Astrocyte (in vitro differentiated cells and primary cell): ENCODE results near the gene CTH. TPM values are rescaled to one million over a fixed set of nuclear protein-coding genes. Genes with fewer than 3 reads are reported as not detected.
A peak's percentile ranks its signal among the peaks of the same experiment; 100 is the strongest.

Source experiments
- DNase-seq: peaks from one replicate; pipeline ENCODE4 v3.0.0-alpha.2; 2010; ENCODE audit warnings: low read depth
- FAIRE-seq: peaks from 2 replicates; lab custom pipeline; 2011; peaks lifted over from hg19 to GRCh38; lab: Jason Lieb, UNC
- H2AFZ ChIP-seq: 2 replicates; pipeline ENCODE4 v1.6.0; 2012; ENCODE audit warnings: low read depth, low read length, inconsistent platforms
- H3K27ac ChIP-seq: 2 replicates; pipeline ENCODE4 v1.5.1; 2011; ENCODE audit warnings: low read depth, low read length, inconsistent platforms
- H3K27me3 ChIP-seq: 2 replicates; pipeline ENCODE4 v1.6.0; 2011; ENCODE audit warnings: low read length, inconsistent platforms; ENCODE audit not compliant: insufficient read depth
- H3K36me3 ChIP-seq: 2 replicates; pipeline ENCODE4 v1.5.1; 2011; ENCODE audit warnings: low read length, inconsistent platforms; ENCODE audit not compliant: insufficient read depth
- H3K4me1 ChIP-seq: 2 replicates; pipeline ENCODE4 v1.5.1; 2011; ENCODE audit warnings: low read length, inconsistent platforms; ENCODE audit not compliant: insufficient read depth
- H3K4me2 ChIP-seq: 2 replicates; pipeline ENCODE4 v1.6.0; 2012; ENCODE audit warnings: low read length, inconsistent platforms
- H3K4me3 ChIP-seq: 2 replicates; pipeline ENCODE4 v1.5.1; 2011; ENCODE audit warnings: low read depth, mild to moderate bottlenecking, low read length, inconsistent platforms; ENCODE audit not compliant: insufficient read depth
- H3K79me2 ChIP-seq: 2 replicates; pipeline ENCODE4 v1.6.0; 2012; ENCODE audit warnings: mild to moderate bottlenecking, low read length, inconsistent platforms; ENCODE audit not compliant: insufficient read depth
- H3K9ac ChIP-seq: 2 replicates; pipeline ENCODE4 v1.6.0; 2012; ENCODE audit warnings: mild to moderate bottlenecking, low read length, inconsistent platforms
- H3K9me3 ChIP-seq: 2 replicates; pipeline ENCODE4 v1.5.1; 2012; ENCODE audit warnings: low read depth, mild to moderate bottlenecking, low read length, inconsistent platforms; ENCODE audit not compliant: insufficient read depth
- H4K20me1 ChIP-seq: 2 replicates; pipeline ENCODE4 v1.6.0; 2012; ENCODE audit warnings: low read length, inconsistent platforms; ENCODE audit not compliant: insufficient read depth
- H3K27ac Mint-ChIP-seq: one replicate; pipeline ENCODE4 v1.8.0; 2021; ENCODE audit warnings: mild to moderate bottlenecking, mixed read lengths; ENCODE audit not compliant: unreplicated experiment
- H3K27me3 Mint-ChIP-seq: one replicate; pipeline ENCODE4 v1.8.0; 2021; ENCODE audit warnings: low read depth, mixed read lengths; ENCODE audit not compliant: unreplicated experiment
- H3K36me3 Mint-ChIP-seq: one replicate; pipeline ENCODE4 v1.8.0; 2021; ENCODE audit warnings: low read depth, mixed read lengths; ENCODE audit not compliant: unreplicated experiment
- H3K4me1 Mint-ChIP-seq: one replicate; pipeline ENCODE4 v1.8.0; 2021; ENCODE audit warnings: low read depth, mixed read lengths; ENCODE audit not compliant: unreplicated experiment
- H3K4me3 Mint-ChIP-seq: one replicate; pipeline ENCODE4 v1.8.0; 2021; ENCODE audit warnings: mild to moderate bottlenecking, moderate library complexity, mixed read lengths; ENCODE audit not compliant: unreplicated experiment
- H3K9me3 Mint-ChIP-seq: one replicate; pipeline ENCODE4 v1.8.0; 2021; ENCODE audit warnings: mild to moderate bottlenecking, mixed read lengths; ENCODE audit not compliant: unreplicated experiment
- EZH2 ChIP-seq: IDR thresholded peaks from 2 replicates; pipeline ENCODE4 v1.6.1; 2012; ENCODE audit warnings: mild to moderate bottlenecking, low read length, inconsistent platforms; ENCODE audit not compliant: insufficient read depth
- total RNA-seq: library from RNA; stranded (reverse); gene quantifications from 2 replicates; pipeline ENCODE4 v1.2.1, GENCODE V29; 2021
- TF ChIP-seq, protein P1 (sequence below): IDR thresholded peaks from 2 replicates; pipeline ENCODE4 v1.5.1; 2011; ENCODE audit warnings: low read depth, mild to moderate bottlenecking, inconsistent platforms, low read length, moderate library complexity; ENCODE audit not compliant: insufficient read depth

CTH gene
- total RNA-seq, 1 donor from 2014 or later = 23.7 TPM

DNA sequence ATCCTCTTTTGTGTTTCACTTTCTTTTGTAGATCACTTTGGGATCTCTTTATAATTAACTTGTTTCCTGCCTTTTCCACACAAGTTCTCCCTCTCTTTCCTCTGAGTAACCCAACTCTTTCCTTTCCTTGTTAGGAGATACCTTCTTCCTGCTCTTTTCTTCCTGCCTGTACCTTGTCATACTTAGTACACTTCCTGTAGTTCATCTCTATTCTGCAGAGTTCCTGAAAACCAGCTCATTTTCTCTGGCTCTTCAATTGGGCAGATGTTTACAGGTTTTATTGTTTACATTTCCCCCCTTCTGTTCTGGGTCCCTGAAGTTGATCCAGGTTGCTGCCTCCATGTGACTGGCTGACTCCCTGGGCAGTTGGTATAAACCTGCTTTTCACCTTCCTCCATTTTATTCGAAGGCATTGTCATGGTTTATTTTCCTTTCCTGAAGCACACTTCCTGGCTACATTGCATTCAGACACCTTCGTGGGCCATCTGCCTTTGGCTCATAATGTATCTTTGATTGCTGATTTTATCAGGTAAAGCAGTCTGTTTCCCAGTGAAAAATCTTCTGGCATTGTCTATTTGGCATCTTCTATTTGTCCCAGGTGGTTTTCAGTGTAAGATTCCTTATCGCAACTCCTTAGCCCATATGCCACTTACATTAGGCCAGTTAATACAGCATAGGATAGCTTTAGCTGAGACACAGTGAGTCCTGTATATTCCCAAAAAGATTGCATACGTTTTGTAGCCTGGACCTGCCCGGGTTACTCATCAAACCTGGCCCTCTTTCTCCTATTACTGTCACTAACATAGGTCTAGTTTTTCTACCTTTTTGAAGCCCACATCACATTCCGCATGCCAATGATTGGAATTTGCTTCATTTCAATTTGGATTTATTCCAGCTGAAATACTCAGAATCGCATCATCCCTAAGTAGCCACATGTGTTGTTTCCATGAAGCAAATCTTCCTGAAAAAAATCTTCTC, 15.4 kb downstream of the CTH start:
- H3K36me3 ChIP-seq = no peaks in the 10 kb centered on the region
- Mint-ChIP-seq H3K27me3 (no peaks in the 10 kb centered on the region), H3K4me3 (no peak overlapping the region), H3K9me3 (no peaks in the 10 kb centered on the region), H3K4me1 (peaks cover 9% of the 10 kb centered on the region), H3K36me3 (peaks cover 22% of the 10 kb centered on the region), H3K27ac (peak overlapping the region; percentile 36)
- H3K27me3 ChIP-seq = no peaks in the 10 kb centered on the region
- TF ChIP-seq, protein P1, sequence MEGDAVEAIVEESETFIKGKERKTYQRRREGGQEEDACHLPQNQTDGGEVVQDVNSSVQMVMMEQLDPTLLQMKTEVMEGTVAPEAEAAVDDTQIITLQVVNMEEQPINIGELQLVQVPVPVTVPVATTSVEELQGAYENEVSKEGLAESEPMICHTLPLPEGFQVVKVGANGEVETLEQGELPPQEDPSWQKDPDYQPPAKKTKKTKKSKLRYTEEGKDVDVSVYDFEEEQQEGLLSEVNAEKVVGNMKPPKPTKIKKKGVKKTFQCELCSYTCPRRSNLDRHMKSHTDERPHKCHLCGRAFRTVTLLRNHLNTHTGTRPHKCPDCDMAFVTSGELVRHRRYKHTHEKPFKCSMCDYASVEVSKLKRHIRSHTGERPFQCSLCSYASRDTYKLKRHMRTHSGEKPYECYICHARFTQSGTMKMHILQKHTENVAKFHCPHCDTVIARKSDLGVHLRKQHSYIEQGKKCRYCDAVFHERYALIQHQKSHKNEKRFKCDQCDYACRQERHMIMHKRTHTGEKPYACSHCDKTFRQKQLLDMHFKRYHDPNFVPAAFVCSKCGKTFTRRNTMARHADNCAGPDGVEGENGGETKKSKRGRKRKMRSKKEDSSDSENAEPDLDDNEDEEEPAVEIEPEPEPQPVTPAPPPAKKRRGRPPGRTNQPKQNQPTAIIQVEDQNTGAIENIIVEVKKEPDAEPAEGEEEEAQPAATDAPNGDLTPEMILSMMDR = no peak
- TF ChIP-seq EZH2 = no peak
- no peak for DNase-seq
- no peak for FAIRE-seq
- no peak overlapping the region for H3K4me2 ChIP-seq
- no peaks in the 10 kb centered on the region for H4K20me1 ChIP-seq
- H3K4me1 ChIP-seq = no peaks in the 10 kb centered on the region
- no peaks in the 10 kb centered on the region for H3K9me3 ChIP-seq
- no peak overlapping the region for H3K4me3 ChIP-seq
- H3K27ac ChIP-seq = no peak overlapping the region
- no peak overlapping the region for H2AFZ ChIP-seq
- H3K9ac ChIP-seq = no peak overlapping the region
- no peaks in the 10 kb centered on the region for H3K79me2 ChIP-seq

GRCh38 chr1:70427976-70428375, 16.9 kb downstream of the CTH start:
- Histone ChIP-seq H3K4me2 (no peak overlapping the region), H3K4me3 (no peak overlapping the region), H3K4me1 (no peaks in the 10 kb centered on the region), H3K9ac (no peak overlapping the region), H3K9me3 (no peaks in the 10 kb centered on the region), H3K79me2 (no peaks in the 10 kb centered on the region), H4K20me1 (no peaks in the 10 kb centered on the region), H3K27me3 (no peaks in the 10 kb centered on the region), H2AFZ (no peak overlapping the region), H3K27ac (no peak overlapping the region), H3K36me3 (no peaks in the 10 kb centered on the region)
- H3K4me3 Mint-ChIP-seq = no peak overlapping the region
- FAIRE-seq = no peak
- TF ChIP-seq, protein P1 = no peak
- no peak for TF ChIP-seq EZH2
- peak; percentile 38 for DNase-seq
- no peaks in the 10 kb centered on the region for H3K27me3 Mint-ChIP-seq
- peaks cover 9% of the 10 kb centered on the region for H3K4me1 Mint-ChIP-seq
- peak overlapping the region; percentile 59 for H3K27ac Mint-ChIP-seq
- H3K36me3 Mint-ChIP-seq = peaks cover 28% of the 10 kb centered on the region
- H3K9me3 Mint-ChIP-seq = no peaks in the 10 kb centered on the region

DNA sequence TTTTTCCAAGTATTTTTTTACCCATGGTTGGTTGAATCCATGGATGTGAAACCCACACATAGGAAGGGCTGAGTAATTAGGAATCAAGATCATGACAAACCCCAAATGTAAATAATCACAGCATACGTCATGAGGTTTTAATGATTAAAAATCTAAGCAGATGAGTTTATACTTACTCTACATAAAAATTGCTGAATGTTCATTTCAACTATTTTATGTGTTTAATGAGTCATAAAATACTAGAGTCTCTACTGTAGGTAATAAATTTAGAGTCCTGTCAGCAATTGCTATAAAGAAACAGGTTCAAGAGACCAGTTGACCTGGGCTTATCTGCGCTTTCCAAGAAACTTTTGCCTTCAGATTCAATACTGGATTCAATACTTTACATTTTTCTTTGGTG, 18.2 kb downstream of the CTH start:
- Histone ChIP-seq H3K79me2 (no peaks in the 10 kb centered on the region), H4K20me1 (no peaks in the 10 kb centered on the region), H3K27me3 (no peaks in the 10 kb centered on the region), H3K36me3 (no peaks in the 10 kb centered on the region), H3K9me3 (no peaks in the 10 kb centered on the region), H3K9ac (no peak overlapping the region), H3K4me2 (no peak overlapping the region), H2AFZ (no peak overlapping the region), H3K27ac (no peak overlapping the region), H3K4me1 (no peaks in the 10 kb centered on the region), H3K4me3 (no peak overlapping the region)
- H3K27ac Mint-ChIP-seq = no peak overlapping the region
- FAIRE-seq (no peak), DNase-seq (peak; percentile 48)
- TF ChIP-seq, protein P1 = no peak
- no peak for TF ChIP-seq EZH2
- H3K27me3 Mint-ChIP-seq = no peaks in the 10 kb centered on the region
- H3K36me3 Mint-ChIP-seq = peaks cover 25% of the 10 kb centered on the region
- H3K4me1 Mint-ChIP-seq = peaks cover 9% of the 10 kb centered on the region
- no peaks in the 10 kb centered on the region for H3K9me3 Mint-ChIP-seq
- no peak overlapping the region for H3K4me3 Mint-ChIP-seq
